Gastrocnemius medialis (tissue), 4 donors: ENCODE measurements around the gene PCSK6. TPM values are rescaled to one million over a fixed set of nuclear protein-coding genes. Genes with fewer than 3 reads are reported as not detected.

ENCODE experiments used
- ATAC-seq, 2 donors: fragments of 150-250 bp; one replicate each; pipeline ENCODE4 v1.9.1; 2016
- DNase-seq, 2 donors: peaks; one replicate each; pipeline ENCODE4 v3.0.0-alpha.2; 2019
- H3K27ac ChIP-seq, 4 donors: fragments of 200-600 bp; sonication (generic); 1 replicate in 1 of 4; 2 replicates in 3 of 4; pipeline ENCODE4 v1.5.1; 2016 to 2018; ENCODE audit warnings: mild to moderate bottlenecking in 2 of 4, moderate library complexity in 1 of 4
- H3K27me3 ChIP-seq, 3 donors: fragments of 200-600 bp; sonication (generic) in 2 of 3; 1 replicate in 1 of 3; 2 replicates in 2 of 3; pipeline versions ENCODE4 v1.5.1 to v1.6.0; 2016 to 2019; ENCODE audit warnings: mild to moderate bottlenecking in 1 of 3, moderate library complexity in 1 of 3
- H3K36me3 ChIP-seq, 2 donors: fragments of 200-600 bp; sonication (generic) in 1 of 2; one replicate each; pipeline ENCODE4 v1.5.1; 2017 to 2018
- H3K4me1 ChIP-seq, 2 donors: fragments of 200-600 bp; sonication (generic) in 1 of 2; one replicate each; pipeline ENCODE4 v1.5.1; 2016 to 2017; ENCODE audit warnings: mild to moderate bottlenecking in 2 of 2
- H3K4me3 ChIP-seq, 4 donors: fragments of 200-600 bp; sonication (generic) in 3 of 4; 1 replicate in 1 of 4; 2 replicates in 3 of 4; pipeline ENCODE4 v1.5.1; 2016 to 2019; ENCODE audit warnings: mild to moderate bottlenecking in 2 of 4
- H3K9me3 ChIP-seq, 3 donors: fragments of 200-600 bp; sonication (generic) in 2 of 3; 1 replicate in 1 of 3; 2 replicates in 2 of 3; pipeline ENCODE4 v1.5.1; 2016 to 2019
- POLR2A ChIP-seq, 2 donors: fragments of 450-650 bp; IDR thresholded peaks; one replicate each; pipeline ENCODE4 v1.6.1; 2017; ENCODE audit warnings: antibody characterized with exemption in 2 of 2, mild to moderate bottlenecking in 2 of 2, moderate library complexity in 2 of 2
- in situ Hi-C, 4 donors: fragments of 200-750 bp; cut with MboI; loops; one replicate each; pipeline versions ENCODE4 v1.15.0 to v1.8.0; 2017; ENCODE audit warnings: low sequenced_read_pairs in 4 of 4
- intact Hi-C: fragments of 100-400 bp; cut with DNase I; formaldehyde crosslinking; loops from one replicate; pipeline ENCODE4 v1.15.1; 2023; ENCODE audit warnings: low total_unique reads
- total RNA-seq, 4 donors: library from RNA; depleted of rRNA; stranded (reverse); fragments of >200 nt; gene quantifications; one replicate each; pipeline versions ENCODE4 v1.1.0 to v1.2.3, GENCODE V29; 2016
- TF ChIP-seq, protein P1 (sequence below), 5 experiments: fragments of 450-650 bp in 3 of 5; fragments of 200-600 bp in 2 of 5; sonication (generic) in 2 of 5; IDR thresholded peaks in 4 of 5; conservative IDR thresholded peaks in 1 of 5; 1 replicate in 4 of 5; 2 replicates in 1 of 5; pipeline ENCODE4 v1.5.1; 2016 to 2019; ENCODE audit warnings: antibody characterized with exemption in 5 of 5, mild to moderate bottlenecking in 3 of 5, moderate library complexity in 3 of 5

PCSK6 gene
- total RNA-seq, 4 donors from 2014 or later: 12.8 to 46.0 (median 23.6) TPM

DNA sequence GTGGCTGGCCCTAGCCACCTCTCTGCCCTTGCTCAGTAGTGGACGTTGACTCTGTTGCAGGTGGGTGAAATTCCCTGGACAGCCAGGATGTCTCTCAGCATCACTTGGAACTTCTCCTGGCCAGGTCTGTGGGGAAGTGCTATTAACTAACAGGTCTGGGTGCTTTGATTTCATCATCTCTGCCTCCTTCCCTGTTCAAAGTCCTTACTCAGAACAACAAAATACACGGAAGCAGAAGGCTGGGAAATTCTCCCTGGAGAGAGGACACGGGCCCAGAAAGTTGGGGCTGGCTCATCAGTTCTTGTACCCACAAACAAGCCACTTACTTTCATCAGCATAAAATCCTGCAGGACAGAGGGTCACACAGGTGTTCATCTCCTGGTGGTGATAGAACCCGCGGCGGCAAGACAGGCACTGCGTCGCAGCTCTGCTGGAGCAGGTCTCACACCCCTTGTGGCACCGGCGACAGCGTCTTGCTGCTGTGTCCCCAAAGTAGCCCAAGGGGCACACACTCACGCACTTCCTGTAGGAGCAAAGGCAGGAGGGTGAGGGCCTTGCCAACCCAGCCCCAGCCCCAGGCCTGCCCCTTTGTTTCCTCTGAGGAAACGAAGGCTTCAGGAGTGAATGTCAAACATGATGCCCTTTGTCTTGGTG lies 164.9 kb downstream of the PCSK6 start:
- TF ChIP-seq, protein P1, sequence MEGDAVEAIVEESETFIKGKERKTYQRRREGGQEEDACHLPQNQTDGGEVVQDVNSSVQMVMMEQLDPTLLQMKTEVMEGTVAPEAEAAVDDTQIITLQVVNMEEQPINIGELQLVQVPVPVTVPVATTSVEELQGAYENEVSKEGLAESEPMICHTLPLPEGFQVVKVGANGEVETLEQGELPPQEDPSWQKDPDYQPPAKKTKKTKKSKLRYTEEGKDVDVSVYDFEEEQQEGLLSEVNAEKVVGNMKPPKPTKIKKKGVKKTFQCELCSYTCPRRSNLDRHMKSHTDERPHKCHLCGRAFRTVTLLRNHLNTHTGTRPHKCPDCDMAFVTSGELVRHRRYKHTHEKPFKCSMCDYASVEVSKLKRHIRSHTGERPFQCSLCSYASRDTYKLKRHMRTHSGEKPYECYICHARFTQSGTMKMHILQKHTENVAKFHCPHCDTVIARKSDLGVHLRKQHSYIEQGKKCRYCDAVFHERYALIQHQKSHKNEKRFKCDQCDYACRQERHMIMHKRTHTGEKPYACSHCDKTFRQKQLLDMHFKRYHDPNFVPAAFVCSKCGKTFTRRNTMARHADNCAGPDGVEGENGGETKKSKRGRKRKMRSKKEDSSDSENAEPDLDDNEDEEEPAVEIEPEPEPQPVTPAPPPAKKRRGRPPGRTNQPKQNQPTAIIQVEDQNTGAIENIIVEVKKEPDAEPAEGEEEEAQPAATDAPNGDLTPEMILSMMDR (IDR thresholded peaks at IDR 0.05 in 4 of 5, conservative IDR thresholded peaks at IDR 0.05 in 1 of 5): no peak
- in situ Hi-C loops (no loop called here), intact Hi-C loops (no loop called here)
- H3K9me3 ChIP-seq: no peaks in the 10 kb centered on the region
- H3K4me3 ChIP-seq: no peak overlapping the region
- no peak overlapping the region for H3K27ac ChIP-seq
- H3K4me1 ChIP-seq: no peaks in the 10 kb centered on the region
- H3K27me3 ChIP-seq: no peaks in the 10 kb centered on the region
- H3K36me3 ChIP-seq: peaks cover 0 to 33% of the 10 kb centered on the region in 2 donors
- ATAC-seq: no peak
- no peak for DNase-seq

DNA sequence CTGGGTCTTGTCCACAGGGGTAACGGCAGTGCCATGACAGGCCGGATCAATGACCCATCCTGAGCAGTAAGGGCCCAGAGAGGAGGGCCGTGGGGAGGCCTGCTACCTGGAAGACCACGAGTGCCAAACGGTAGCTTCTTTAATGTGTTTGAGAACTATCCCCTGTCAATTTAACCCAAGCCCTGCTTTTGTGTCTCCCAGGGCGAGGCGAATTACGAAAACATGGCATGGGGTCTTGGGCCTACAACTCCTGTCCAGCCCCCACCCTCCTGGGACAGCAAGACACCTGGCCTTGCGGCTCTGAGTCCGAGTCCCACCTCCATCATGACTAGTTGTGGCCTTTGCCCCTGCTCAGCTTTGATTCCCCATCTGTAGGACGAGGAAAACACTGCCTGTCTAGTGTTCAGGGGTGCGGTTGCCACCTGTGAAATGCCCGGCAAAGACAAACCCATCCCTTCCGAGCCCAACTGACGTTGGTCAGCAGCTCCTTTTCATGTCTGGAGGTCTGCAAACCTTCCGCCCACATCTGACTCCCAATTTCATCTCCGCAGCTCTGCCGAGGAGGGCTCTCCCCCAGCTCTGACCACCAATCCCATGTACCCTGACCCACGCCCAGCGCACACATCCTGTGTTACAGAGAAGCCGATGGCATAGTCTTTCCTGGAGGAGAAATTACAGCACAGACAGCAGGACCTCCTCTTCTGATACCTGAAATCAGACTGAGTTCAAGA lies 165.5 kb downstream of the PCSK6 start:
- H3K27me3 ChIP-seq: no peaks in the 10 kb centered on the region
- no peaks in the 10 kb centered on the region for H3K4me1 ChIP-seq
- intact Hi-C loops: no loop called here
- ATAC-seq (no peak), DNase-seq (no peak)
- peaks cover 0 to 33% of the 10 kb centered on the region in 2 donors for H3K36me3 ChIP-seq
- no peaks in the 10 kb centered on the region for H3K9me3 ChIP-seq
- H3K4me3 ChIP-seq: no peak overlapping the region
- TF ChIP-seq POLR2A (IDR thresholded peaks at IDR 0.05): no peak
- TF ChIP-seq, protein P1 (IDR thresholded peaks at IDR 0.05 in 4 of 5, conservative IDR thresholded peaks at IDR 0.05 in 1 of 5): no peak
- no peak overlapping the region for H3K27ac ChIP-seq
- in situ Hi-C loops: no loop called here

DNA sequence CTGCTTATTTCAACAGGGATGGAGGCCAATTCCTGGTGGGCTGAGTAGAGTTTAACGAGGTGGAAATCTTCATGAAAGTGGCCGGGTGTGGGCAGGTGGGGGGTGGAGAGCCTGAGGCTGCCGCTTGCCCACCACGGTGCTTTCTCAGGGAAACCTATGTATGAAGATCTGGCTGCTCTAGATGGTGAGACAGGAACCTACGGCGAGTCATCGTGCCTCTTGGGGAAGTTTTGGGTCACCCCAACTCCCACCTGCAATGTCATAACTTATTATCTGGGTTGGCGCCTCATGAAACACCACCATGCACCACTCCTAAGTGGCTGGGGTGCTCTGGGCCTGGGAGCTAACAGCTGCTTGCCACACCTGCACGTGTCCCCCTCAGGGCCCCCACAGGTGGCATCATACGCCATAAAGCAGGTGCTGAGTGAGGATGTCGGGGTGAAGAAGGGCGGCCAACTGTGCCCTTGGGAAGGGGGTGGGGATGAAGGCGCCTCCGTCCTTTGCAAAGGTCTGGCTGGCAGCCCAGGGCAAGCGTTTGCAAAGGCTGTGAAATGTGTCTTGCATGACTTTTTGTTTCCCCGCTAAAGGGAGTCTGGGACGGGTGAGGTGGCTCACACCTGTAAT lies 166.5 kb downstream of the PCSK6 start:
- no peak overlapping the region for H3K4me3 ChIP-seq
- H3K27ac ChIP-seq: no peak overlapping the region
- DNase-seq (no peak), ATAC-seq (no peak)
- TF ChIP-seq, protein P1 (IDR thresholded peaks at IDR 0.05 in 4 of 5, conservative IDR thresholded peaks at IDR 0.05 in 1 of 5): no peak
- TF ChIP-seq POLR2A (IDR thresholded peaks at IDR 0.05): no peak
- peaks cover 0 to 33% of the 10 kb centered on the region in 2 donors for H3K36me3 ChIP-seq
- H3K9me3 ChIP-seq: no peaks in the 10 kb centered on the region
- in situ Hi-C loops (no loop called here), intact Hi-C loops (no loop called here)
- no peaks in the 10 kb centered on the region for H3K27me3 ChIP-seq
- H3K4me1 ChIP-seq: no peaks in the 10 kb centered on the region

DNA sequence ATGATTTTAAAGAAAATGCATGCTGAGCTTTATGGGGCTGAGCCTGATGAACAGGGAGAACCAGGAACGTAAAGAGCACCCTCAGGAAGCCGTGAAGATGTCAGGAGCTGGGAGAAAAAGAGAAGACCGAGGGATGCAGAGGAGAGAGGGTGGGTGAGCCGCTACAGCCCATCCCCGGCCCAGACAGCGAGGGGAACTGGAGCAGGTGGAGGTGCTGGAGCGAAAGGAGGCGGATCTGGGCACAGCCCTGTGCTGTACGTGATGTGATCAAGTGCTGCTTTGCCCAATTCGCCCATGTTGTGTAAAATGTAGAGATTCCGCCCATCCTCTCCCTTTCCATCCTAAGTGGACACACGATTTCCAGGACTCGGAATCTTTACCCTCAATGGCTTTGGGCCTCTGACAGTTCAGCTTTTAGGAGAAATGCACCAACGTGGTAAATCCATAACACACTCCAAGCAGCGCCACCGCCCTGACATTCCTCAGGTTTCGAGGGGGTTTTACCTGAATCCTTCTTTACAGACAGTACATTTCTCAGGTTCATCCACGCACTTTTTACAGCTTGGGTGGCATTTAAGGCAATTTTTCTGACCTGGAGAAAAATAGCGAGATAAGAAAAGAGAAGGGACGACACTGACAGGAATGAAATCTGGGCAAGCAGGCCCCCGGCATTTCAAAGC lies 167.4 kb downstream of the PCSK6 start:
- DNase-seq: no peak
- intact Hi-C loops (no loop called here), in situ Hi-C loops (no loop called here)
- no peaks in the 10 kb centered on the region for H3K9me3 ChIP-seq
- no peak for ATAC-seq
- H3K4me3 ChIP-seq: no peak overlapping the region
- TF ChIP-seq, protein P1 (IDR thresholded peaks at IDR 0.05 in 4 of 5, conservative IDR thresholded peaks at IDR 0.05 in 1 of 5): no peak
- no peak for TF ChIP-seq POLR2A (IDR thresholded peaks at IDR 0.05)
- H3K36me3 ChIP-seq: peaks cover 0 to 38% of the 10 kb centered on the region in 2 donors
- H3K27ac ChIP-seq: no peak overlapping the region
- H3K27me3 ChIP-seq: no peaks in the 10 kb centered on the region
- H3K4me1 ChIP-seq: no peaks in the 10 kb centered on the region
